WI38 (cell line): ENCODE results near the gene ETV5.

ENCODE experiments used
- H3K4me3 ChIP-seq: 2 replicates; pipeline ENCODE4 v1.5.1; 2011; ENCODE audit warnings: low read depth, mild to moderate bottlenecking, control low read depth, low read length
- TF ChIP-seq, protein P1 (sequence below): IDR thresholded peaks from 2 replicates; pipeline ENCODE4 v1.5.1; 2012; ENCODE audit warnings: low read depth, mild to moderate bottlenecking, control low read depth, low read length

The ETV5 gene

DNA sequence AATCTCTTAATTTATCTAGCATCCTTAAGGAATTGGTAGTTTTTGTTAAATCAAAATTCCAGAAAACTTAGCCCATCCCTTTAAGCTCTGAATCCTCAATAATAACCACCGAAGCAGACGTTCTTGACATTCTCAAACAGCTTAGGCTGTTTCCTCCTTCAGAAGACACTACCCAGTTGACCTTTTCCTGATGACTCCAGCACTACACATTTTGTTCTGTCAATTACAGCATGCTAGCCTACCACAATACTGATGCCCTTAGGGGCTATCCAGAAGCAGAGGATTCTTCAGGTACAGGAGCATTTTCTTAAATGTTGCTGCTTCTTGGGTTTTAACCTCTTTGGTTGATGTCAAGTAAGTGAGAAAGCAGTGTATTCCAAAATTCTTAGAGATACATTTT is 33.4 kb downstream of the ETV5 start:
- no peak overlapping the region for H3K4me3 ChIP-seq
- TF ChIP-seq, protein P1, sequence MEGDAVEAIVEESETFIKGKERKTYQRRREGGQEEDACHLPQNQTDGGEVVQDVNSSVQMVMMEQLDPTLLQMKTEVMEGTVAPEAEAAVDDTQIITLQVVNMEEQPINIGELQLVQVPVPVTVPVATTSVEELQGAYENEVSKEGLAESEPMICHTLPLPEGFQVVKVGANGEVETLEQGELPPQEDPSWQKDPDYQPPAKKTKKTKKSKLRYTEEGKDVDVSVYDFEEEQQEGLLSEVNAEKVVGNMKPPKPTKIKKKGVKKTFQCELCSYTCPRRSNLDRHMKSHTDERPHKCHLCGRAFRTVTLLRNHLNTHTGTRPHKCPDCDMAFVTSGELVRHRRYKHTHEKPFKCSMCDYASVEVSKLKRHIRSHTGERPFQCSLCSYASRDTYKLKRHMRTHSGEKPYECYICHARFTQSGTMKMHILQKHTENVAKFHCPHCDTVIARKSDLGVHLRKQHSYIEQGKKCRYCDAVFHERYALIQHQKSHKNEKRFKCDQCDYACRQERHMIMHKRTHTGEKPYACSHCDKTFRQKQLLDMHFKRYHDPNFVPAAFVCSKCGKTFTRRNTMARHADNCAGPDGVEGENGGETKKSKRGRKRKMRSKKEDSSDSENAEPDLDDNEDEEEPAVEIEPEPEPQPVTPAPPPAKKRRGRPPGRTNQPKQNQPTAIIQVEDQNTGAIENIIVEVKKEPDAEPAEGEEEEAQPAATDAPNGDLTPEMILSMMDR: no peak

DNA sequence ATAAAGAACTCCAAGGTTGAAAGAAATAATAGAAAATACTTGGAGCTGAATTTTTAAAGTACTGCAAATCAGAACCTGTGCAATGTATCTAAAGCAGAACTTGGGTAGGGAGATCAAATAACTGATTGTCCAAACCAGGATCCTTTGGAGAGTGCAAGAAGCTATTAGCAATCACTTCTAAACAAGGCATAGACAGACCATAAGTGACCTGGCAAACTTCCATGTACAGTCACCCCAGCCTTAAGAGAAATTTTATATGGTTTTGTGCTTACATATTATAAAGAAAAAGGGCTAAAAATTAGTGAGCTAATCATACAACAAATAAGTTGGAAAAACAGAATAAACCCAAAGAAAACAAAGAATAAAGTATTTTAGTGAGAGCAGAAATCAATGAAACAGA is 35.2 kb downstream of the ETV5 start:
- TF ChIP-seq, protein P1: no peak

DNA sequence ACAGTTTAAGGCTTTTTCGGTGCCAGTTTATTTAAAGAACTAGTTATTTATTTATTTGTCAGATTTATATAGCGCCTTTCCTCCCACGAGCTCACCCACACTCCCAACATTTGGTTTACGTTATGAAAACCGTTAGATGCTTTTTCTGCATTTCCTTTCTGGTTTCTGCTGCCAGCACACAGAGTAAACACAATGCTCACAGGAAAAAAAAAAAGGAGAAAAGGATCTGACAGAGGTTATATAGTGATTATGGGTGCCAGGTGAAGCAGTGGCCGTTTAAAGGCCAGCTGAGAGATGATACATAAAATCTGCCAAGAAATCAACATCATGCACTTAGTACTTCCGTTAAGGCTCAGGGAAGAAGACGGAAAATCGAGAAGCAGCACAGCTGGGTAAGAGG is 37.9 kb downstream of the ETV5 start:
- H3K4me3 ChIP-seq: no peak overlapping the region
- TF ChIP-seq, protein P1: no peak

More for the DNA sequence above, 35.2 kb downstream of the ETV5 start:
- H3K4me3 ChIP-seq: no peak overlapping the region

DNA sequence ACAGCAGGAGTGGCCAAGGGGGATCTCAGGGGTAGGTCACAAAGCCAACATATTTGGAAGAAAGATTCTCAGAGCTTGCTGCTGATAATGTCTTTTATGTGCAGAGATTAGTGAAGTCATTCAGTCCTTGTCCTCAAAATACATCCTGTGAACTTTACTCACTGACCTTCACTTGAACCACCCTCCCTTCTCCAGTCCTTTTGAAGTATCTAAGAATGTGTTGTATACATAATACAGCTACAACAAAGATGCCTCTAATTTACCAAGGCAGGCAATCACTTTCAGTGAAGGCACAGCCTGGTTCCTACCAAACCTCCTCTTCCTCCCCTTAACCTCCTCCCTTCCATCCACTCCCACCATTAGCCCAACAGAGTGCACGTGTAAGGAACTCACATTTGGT is 38.3 kb downstream of the ETV5 start:
- H3K4me3 ChIP-seq: no peak overlapping the region
- TF ChIP-seq, protein P1: no peak

DNA sequence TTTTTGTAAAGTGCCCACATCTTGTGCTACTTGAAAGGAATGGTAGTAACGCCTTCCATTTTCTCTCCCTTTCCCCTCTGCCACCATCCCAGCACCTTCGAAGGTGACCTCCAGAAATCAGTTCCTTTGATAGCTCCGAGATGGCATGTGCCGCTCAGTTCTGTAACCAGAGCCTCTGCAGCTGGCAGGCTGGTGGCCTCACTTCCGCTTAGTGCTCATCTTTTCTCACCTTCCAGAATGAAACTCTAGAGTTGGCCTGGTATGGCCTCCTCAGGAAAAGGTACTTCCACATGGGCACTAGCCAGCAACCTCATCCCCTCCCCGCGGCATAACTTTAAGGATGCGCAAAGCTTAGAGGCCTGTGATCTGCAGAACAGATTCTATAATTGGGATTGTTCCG is 38.8 kb downstream of the ETV5 start:
- TF ChIP-seq, protein P1: no peak
- no peak overlapping the region for H3K4me3 ChIP-seq

DNA sequence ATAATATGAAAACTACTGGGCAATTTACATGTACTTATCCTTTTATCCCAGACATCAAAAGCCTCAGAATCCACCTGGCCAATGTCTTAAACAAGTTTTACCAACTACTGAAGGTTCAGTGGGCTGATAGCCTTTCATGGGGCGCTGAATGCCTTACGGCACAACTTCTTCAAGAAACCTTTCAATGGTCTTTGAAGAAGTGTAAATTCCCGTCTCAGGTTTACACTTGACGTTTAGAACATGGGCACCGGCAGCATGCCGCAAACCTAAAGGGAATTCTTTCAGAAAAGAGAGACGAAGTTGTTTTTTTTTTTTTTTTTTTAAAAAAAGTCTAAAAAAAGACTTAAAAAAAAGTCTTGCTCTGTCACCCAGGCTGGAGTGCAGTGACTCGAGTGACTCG is 39.7 kb downstream of the ETV5 start:
- no peak overlapping the region for H3K4me3 ChIP-seq
- TF ChIP-seq, protein P1: no peak

DNA sequence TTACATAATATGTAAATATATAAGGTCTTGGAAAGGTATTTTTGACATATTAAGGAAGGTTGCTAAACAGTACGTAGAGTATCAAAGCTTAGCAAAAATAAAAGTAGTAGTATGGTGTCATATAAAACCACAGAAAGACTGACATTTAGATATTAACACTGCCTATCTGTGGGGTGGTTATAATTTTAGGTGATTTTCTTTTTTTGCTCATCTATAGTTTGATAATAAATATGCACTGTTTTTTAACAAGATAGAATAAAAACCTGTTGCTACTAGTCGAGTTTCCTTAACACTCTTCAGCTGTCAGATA is 40.7 kb downstream of the ETV5 start:
- TF ChIP-seq, protein P1: no peak
- H3K4me3 ChIP-seq: no peak overlapping the region
